ENCODE data around the gene DTWD1.

- TF ChIP-seq SUZ12 (IDR thresholded peaks at IDR 0.05; ENCODE audit: extremely low read depth, insufficient read depth, insufficient read length) (no peak), ZNF274 (IDR thresholded peaks at IDR 0.05; ENCODE audit: low read depth, low read length) (no peak), YY1 (IDR thresholded peaks at IDR 0.05; ENCODE audit: insufficient read depth, insufficient read length) (no peak)
Measured at GRCh38 chr15:49622561-49622960, 1.7 kb downstream of the DTWD1 start.

Data from NT2/D1 (cell line).